GM23338 (cell line): Measurements from ENCODE around the gene ASB15. TPM values are rescaled to one million over a fixed set of nuclear protein-coding genes. Genes with fewer than 3 reads are reported as not detected.

Source experiments
- ATAC-seq: fragments of 200-7000 bp; cut with Tn5 transposase; 3 replicates; pipeline ENCODE4 v1.9.1; 2020
- DNase-seq: peaks from one replicate; pipeline ENCODE4 v3.0.0-alpha.2; 2015; ENCODE audit warnings: low spot score
- H2AFZ ChIP-seq: fragments of 200-600 bp; sonication (generic); 2 replicates; pipeline ENCODE4 v1.8.0; 2016; ENCODE audit warnings: antibody characterized with exemption, mild to moderate bottlenecking, moderate library complexity
- H3F3A ChIP-seq: fragments of 200-600 bp; sonication (generic); replicated peaks from 2 replicates; pipeline ENCODE4 v1.8.0; 2017; ENCODE audit warnings: antibody characterized with exemption, mixed run types, low read depth
- H3K27ac ChIP-seq: fragments of 200-600 bp; sonication (generic); 2 replicates; pipeline ENCODE4 v1.6.1; 2016; ENCODE audit warnings: low read depth
- H3K27me3 ChIP-seq: fragments of 200-600 bp; sonication (generic); 2 replicates; pipeline ENCODE4 v1.8.0; 2016; ENCODE audit warnings: mild to moderate bottlenecking, mixed run types, moderate library complexity; ENCODE audit not compliant: insufficient read depth
- H3K36me3 ChIP-seq: fragments of 200-600 bp; sonication (generic); 2 replicates; pipeline ENCODE4 v1.8.0; 2016; ENCODE audit warnings: mild to moderate bottlenecking; ENCODE audit not compliant: insufficient read depth
- H3K4me1 ChIP-seq: fragments of 200-600 bp; sonication (generic); 2 replicates; pipeline ENCODE4 v1.8.0; 2016; ENCODE audit warnings: mild to moderate bottlenecking, moderate library complexity; ENCODE audit not compliant: insufficient read depth
- H3K4me2 ChIP-seq: fragments of 200-600 bp; sonication (generic); 2 replicates; pipeline ENCODE4 v1.7.1; 2017; ENCODE audit warnings: mixed run types
- H3K4me3 ChIP-seq: fragments of 200-600 bp; sonication (generic); 2 replicates; pipeline ENCODE4 v1.6.1; 2016; ENCODE audit warnings: mixed run types
- H3K79me2 ChIP-seq: fragments of 200-600 bp; sonication (generic); replicated peaks from 2 replicates; pipeline ENCODE4 v1.8.0; 2017; ENCODE audit warnings: mild to moderate bottlenecking; ENCODE audit not compliant: insufficient read depth
- H3K9me2 ChIP-seq: fragments of 200-600 bp; sonication (generic); 2 replicates; pipeline ENCODE4 v1.8.0; 2017; ENCODE audit not compliant: insufficient read depth
- H4K20me1 ChIP-seq: fragments of 200-600 bp; sonication (generic); replicated peaks from 2 replicates; pipeline ENCODE4 v1.8.0; 2017; ENCODE audit warnings: mild to moderate bottlenecking; ENCODE audit not compliant: insufficient read depth
- H3K27ac Mint-ChIP-seq: 2 replicates; pipeline ENCODE4 v1.8.0; 2020; ENCODE audit warnings: inconsistent platforms, mild to moderate bottlenecking, moderate library complexity, mixed read lengths
- H3K27me3 Mint-ChIP-seq: 3 replicates; pipeline ENCODE4 v1.8.0; 2022; ENCODE audit warnings: low read depth, mild to moderate bottlenecking, moderate library complexity, mixed read lengths, inconsistent platforms; ENCODE audit not compliant: insufficient read depth, poor library complexity
- H3K36me3 Mint-ChIP-seq: 3 replicates; pipeline ENCODE4 v1.8.0; 2021; ENCODE audit warnings: low read depth, mild to moderate bottlenecking, inconsistent platforms, moderate library complexity, mixed read lengths
- H3K4me1 Mint-ChIP-seq: 3 replicates; pipeline ENCODE4 v1.8.0; 2020; ENCODE audit warnings: mild to moderate bottlenecking, inconsistent platforms, mixed read lengths
- H3K4me3 Mint-ChIP-seq: 3 replicates; pipeline ENCODE4 v1.8.0; 2021; ENCODE audit warnings: moderate library complexity, mild to moderate bottlenecking, inconsistent platforms, mixed read lengths
- H3K9me3 Mint-ChIP-seq: 3 replicates; pipeline ENCODE4 v1.8.0; 2020; ENCODE audit warnings: moderate library complexity, mild to moderate bottlenecking, inconsistent platforms, mixed read lengths
- CREB1 ChIP-seq: fragments of 250-450 bp; sonication (Bioruptor Pico); IDR thresholded peaks from 2 replicates; pipeline ENCODE4 v1.5.0; 2020; ENCODE audit warnings: low read depth, mild to moderate bottlenecking, moderate library complexity
- EZH2phosphoT487 ChIP-seq: fragments of 200-600 bp; sonication (generic); IDR thresholded peaks from one replicate; pipeline ENCODE4 v1.8.1; 2018; ENCODE audit warnings: antibody characterized with exemption; ENCODE audit not compliant: unreplicated experiment
- JUNB ChIP-seq: IDR thresholded peaks from one replicate; pipeline ENCODE4 v1.6.1; 2016; ENCODE audit warnings: antibody characterized with exemption; ENCODE audit not compliant: unreplicated experiment
- NANOG ChIP-seq: IDR thresholded peaks from 2 replicates; pipeline ENCODE4 v1.6.1; 2016; ENCODE audit warnings: antibody characterized with exemption, borderline replicate concordance
- ZNF114 ChIP-seq: fragments of 250-450 bp; sonication (Bioruptor Pico); IDR thresholded peaks from 2 replicates; pipeline ENCODE4 v1.5.0; 2020; ENCODE audit warnings: mild to moderate bottlenecking, moderate library complexity
- ZNF331 ChIP-seq: fragments of 250-450 bp; sonication (Bioruptor Pico); IDR thresholded peaks from 2 replicates; pipeline ENCODE4 v1.5.0; 2020; ENCODE audit warnings: low read depth, mild to moderate bottlenecking, moderate library complexity
- polyA plus RNA-seq: library from polyadenylated mRNA; unstranded; fragments of >200 nt; fragmentation: Nextera tagmentation; extraction: Ambion mirVana; gene quantifications from 2 replicates; pipeline ENCODE4 v1.2.1, GENCODE V29; 2016
- total RNA-seq: library from RNA; depleted of rRNA; stranded (reverse); fragments of >200 nt; shearing (Covaris generic); gene quantifications from 2 replicates; pipeline ENCODE4 v1.2.3, GENCODE V29; 2014
- TF ChIP-seq, protein P1 (sequence below): fragments of 250-450 bp; sonication (Bioruptor Pico); IDR thresholded peaks from 2 replicates; pipeline ENCODE4 v1.5.0; 2020; ENCODE audit warnings: mild to moderate bottlenecking, moderate library complexity
- TF ChIP-seq, protein P2 (sequence below): IDR thresholded peaks from one replicate; pipeline ENCODE4 v1.6.1; 2018; ENCODE audit warnings: antibody characterized with exemption; ENCODE audit not compliant: unreplicated experiment
- TF ChIP-seq, protein P3 (sequence below), 2 experiments: fragments of 200-600 bp in 1 of 2; sonication (generic) in 1 of 2; conservative IDR thresholded peaks; 2 replicates each; pipeline versions ENCODE4 v1.5.1 to v1.6.1; 2016 to 2017; ENCODE audit warnings: antibody characterized with exemption in 2 of 2, low read depth in 2 of 2, mild to moderate bottlenecking in 2 of 2, moderate library complexity in 1 of 2

ASB15 gene
- total and polyA plus RNA-seq, 2 experiments from 2014 or later = not detected

DNA sequence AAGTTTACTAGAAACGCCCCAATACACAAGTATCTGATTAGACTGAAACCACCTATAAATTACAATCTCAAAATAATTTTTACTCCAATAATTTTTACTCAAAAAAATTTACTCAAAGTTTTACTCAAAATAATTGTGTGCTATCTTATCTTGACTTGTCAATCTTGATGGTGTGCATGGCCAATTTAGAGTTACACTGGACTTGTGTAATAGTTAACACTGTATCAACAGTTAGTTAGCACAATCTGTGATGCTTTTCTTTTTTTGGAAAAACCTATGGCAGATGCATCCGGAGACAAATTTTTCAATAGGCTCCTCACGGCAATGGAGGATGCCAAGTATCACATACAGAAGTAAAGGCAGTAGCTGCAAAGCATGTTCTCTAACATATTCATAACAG is 79.0 kb downstream of the ASB15 start (continued):
- TF ChIP-seq, protein P1, sequence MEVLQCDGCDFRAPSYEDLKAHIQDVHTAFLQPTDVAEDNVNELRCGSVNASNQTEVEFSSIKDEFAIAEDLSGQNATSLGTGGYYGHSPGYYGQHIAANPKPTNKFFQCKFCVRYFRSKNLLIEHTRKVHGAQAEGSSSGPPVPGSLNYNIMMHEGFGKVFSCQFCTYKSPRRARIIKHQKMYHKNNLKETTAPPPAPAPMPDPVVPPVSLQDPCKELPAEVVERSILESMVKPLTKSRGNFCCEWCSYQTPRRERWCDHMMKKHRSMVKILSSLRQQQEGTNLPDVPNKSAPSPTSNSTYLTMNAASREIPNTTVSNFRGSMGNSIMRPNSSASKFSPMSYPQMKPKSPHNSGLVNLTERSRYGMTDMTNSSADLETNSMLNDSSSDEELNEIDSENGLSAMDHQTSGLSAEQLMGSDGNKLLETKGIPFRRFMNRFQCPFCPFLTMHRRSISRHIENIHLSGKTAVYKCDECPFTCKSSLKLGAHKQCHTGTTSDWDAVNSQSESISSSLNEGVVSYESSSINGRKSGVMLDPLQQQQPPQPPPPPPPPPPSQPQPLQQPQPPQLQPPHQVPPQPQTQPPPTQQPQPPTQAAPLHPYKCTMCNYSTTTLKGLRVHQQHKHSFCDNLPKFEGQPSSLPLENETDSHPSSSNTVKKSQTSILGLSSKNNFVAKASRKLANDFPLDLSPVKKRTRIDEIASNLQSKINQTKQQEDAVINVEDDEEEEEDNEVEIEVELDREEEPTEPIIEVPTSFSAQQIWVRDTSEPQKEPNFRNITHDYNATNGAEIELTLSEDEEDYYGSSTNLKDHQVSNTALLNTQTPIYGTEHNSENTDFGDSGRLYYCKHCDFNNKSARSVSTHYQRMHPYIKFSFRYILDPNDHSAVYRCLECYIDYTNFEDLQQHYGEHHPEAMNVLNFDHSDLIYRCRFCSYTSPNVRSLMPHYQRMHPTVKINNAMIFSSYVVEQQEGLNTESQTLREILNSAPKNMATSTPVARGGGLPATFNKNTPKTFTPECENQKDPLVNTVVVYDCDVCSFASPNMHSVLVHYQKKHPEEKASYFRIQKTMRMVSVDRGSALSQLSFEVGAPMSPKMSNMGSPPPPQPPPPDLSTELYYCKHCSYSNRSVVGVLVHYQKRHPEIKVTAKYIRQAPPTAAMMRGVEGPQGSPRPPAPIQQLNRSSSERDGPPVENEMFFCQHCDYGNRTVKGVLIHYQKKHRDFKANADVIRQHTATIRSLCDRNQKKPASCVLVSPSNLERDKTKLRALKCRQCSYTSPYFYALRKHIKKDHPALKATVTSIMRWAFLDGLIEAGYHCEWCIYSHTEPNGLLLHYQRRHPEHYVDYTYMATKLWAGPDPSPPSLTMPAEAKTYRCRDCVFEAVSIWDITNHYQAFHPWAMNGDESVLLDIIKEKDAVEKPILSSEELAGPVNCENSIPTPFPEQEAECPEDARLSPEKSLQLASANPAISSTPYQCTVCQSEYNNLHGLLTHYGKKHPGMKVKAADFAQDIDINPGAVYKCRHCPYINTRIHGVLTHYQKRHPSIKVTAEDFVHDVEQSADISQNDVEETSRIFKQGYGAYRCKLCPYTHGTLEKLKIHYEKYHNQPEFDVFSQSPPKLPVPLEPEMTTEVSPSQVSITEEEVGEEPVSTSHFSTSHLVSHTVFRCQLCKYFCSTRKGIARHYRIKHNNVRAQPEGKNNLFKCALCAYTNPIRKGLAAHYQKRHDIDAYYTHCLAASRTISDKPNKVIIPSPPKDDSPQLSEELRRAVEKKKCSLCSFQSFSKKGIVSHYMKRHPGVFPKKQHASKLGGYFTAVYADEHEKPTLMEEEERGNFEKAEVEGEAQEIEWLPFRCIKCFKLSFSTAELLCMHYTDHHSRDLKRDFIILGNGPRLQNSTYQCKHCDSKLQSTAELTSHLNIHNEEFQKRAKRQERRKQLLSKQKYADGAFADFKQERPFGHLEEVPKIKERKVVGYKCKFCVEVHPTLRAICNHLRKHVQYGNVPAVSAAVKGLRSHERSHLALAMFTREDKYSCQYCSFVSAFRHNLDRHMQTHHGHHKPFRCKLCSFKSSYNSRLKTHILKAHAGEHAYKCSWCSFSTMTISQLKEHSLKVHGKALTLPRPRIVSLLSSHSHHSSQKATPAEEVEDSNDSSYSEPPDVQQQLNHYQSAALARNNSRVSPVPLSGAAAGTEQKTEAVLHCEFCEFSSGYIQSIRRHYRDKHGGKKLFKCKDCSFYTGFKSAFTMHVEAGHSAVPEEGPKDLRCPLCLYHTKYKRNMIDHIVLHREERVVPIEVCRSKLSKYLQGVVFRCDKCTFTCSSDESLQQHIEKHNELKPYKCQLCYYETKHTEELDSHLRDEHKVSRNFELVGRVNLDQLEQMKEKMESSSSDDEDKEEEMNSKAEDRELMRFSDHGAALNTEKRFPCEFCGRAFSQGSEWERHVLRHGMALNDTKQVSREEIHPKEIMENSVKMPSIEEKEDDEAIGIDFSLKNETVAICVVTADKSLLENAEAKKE (CRISPR knock-in tag) = no peak
- no peak for TF ChIP-seq JUNB
- TF ChIP-seq, protein P2, sequence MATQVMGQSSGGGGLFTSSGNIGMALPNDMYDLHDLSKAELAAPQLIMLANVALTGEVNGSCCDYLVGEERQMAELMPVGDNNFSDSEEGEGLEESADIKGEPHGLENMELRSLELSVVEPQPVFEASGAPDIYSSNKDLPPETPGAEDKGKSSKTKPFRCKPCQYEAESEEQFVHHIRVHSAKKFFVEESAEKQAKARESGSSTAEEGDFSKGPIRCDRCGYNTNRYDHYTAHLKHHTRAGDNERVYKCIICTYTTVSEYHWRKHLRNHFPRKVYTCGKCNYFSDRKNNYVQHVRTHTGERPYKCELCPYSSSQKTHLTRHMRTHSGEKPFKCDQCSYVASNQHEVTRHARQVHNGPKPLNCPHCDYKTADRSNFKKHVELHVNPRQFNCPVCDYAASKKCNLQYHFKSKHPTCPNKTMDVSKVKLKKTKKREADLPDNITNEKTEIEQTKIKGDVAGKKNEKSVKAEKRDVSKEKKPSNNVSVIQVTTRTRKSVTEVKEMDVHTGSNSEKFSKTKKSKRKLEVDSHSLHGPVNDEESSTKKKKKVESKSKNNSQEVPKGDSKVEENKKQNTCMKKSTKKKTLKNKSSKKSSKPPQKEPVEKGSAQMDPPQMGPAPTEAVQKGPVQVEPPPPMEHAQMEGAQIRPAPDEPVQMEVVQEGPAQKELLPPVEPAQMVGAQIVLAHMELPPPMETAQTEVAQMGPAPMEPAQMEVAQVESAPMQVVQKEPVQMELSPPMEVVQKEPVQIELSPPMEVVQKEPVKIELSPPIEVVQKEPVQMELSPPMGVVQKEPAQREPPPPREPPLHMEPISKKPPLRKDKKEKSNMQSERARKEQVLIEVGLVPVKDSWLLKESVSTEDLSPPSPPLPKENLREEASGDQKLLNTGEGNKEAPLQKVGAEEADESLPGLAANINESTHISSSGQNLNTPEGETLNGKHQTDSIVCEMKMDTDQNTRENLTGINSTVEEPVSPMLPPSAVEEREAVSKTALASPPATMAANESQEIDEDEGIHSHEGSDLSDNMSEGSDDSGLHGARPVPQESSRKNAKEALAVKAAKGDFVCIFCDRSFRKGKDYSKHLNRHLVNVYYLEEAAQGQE = no peak
- TF ChIP-seq EZH2phosphoT487 = no peak
- no peak for TF ChIP-seq ZNF331
- no peak for TF ChIP-seq ZNF114 (CRISPR knock-in tag)

DNA sequence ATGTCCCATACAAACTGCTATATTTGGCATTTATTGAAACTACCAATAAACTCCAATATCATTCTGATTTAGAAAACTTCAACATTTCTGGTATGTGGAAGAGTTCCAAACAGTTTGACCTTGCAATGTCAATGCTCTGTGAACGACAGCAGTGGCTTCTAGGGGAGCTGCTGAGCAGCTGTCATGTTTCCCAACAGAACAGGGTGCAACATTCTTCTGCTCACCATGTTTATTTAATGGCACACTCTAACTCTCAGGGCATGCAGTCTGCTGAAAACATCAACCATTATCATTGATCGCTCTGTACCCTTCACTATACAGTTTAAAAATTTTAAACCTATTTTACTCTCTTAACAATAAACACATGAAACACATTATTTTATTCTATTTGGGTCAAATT is 79.9 kb downstream of the ASB15 start:
- Mint-ChIP-seq H3K27me3 (peaks cover 2% of the 10 kb centered on the region), H3K9me3 (no peaks in the 10 kb centered on the region), H3K27ac (no peak overlapping the region), H3K36me3 (peaks cover 4% of the 10 kb centered on the region; the same call in 1 of the 3 replicates), H3K4me3 (no peak overlapping the region), H3K4me1 (peaks cover 12% of the 10 kb centered on the region)
- DNase-seq (no peak), ATAC-seq (no peak)
- Histone ChIP-seq H3K4me3 (no peak overlapping the region), H3K4me1 (0 out of 2 replicates have a peak, but pooled peaks cover 4% of the 10 kb centered on the region), H3K27ac (no peak overlapping the region), H3K79me2 (no peaks in the 10 kb centered on the region), H3F3A (no peaks in the 10 kb centered on the region), H3K27me3 (no peaks in the 10 kb centered on the region), H2AFZ (no peak overlapping the region), H3K4me2 (no peak overlapping the region), H3K9me2 (no peaks in the 10 kb centered on the region), H4K20me1 (no peaks in the 10 kb centered on the region), H3K36me3 (peaks cover 9% of the 10 kb centered on the region; the same call in 1 of the 2 replicates)
- TF ChIP-seq NANOG = no peak
- no peak for TF ChIP-seq ZNF331
- TF ChIP-seq CREB1 (CRISPR knock-in tag) = no peak
- TF ChIP-seq, protein P3, sequence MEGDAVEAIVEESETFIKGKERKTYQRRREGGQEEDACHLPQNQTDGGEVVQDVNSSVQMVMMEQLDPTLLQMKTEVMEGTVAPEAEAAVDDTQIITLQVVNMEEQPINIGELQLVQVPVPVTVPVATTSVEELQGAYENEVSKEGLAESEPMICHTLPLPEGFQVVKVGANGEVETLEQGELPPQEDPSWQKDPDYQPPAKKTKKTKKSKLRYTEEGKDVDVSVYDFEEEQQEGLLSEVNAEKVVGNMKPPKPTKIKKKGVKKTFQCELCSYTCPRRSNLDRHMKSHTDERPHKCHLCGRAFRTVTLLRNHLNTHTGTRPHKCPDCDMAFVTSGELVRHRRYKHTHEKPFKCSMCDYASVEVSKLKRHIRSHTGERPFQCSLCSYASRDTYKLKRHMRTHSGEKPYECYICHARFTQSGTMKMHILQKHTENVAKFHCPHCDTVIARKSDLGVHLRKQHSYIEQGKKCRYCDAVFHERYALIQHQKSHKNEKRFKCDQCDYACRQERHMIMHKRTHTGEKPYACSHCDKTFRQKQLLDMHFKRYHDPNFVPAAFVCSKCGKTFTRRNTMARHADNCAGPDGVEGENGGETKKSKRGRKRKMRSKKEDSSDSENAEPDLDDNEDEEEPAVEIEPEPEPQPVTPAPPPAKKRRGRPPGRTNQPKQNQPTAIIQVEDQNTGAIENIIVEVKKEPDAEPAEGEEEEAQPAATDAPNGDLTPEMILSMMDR (conservative IDR thresholded peaks at IDR 0.05; ENCODE audit: low read depth in 2 of 2) = no peak
- TF ChIP-seq ZNF114 (CRISPR knock-in tag) = no peak
